ENCODE data around the gene KLHL17. TPM values are rescaled to one million over a fixed set of nuclear protein-coding genes. Genes with fewer than 3 reads are reported as not detected.

The KLHL17 gene
- total and polyA plus RNA-seq, 9 of the 15 experiments (the other 6 are each of a cell fraction or from before 2014, with no cell fraction given): 0.14 to 84.8 (median 13.0) TPM

GRCh38 chr1:941015-941587 lies 19.3 kb upstream of the KLHL17 start (continued):
- TF ChIP-seq MGA (IDR thresholded peaks at IDR 0.05) (no peak), ZNF518B (CRISPR knock-in tag; IDR thresholded peaks at IDR 0.05) (no peak), TAF1 (IDR thresholded peaks at IDR 0.05; ENCODE audit: control insufficient read depth, extremely low read depth, insufficient read depth, low read length, severe bottlenecking) (no peak), RERE (CRISPR knock-in tag; IDR thresholded peaks at IDR 0.05; ENCODE audit: borderline replicate concordance) (no peak), POLR3G (IDR thresholded peaks at IDR 0.05; ENCODE audit: extremely low read depth, insufficient read length, insufficient replicate concordance) (no peak)
